PFSK-1 (cell line): Measurements from ENCODE around the gene CYP2E1.
A peak's percentile ranks its signal among the peaks of the same experiment; 100 is the strongest.

Experiments used
- FOXP2 ChIP-seq: optimal IDR thresholded peaks from 2 replicates; pipeline ENCODE3; 2011; ENCODE audit warnings: borderline replicate concordance, control low read depth, inconsistent platforms; ENCODE audit not compliant: insufficient read depth; ENCODE audit errors: extremely low read length, extremely low read depth
- POLR2AphosphoS5 ChIP-seq: IDR thresholded peaks from 2 replicates; pipeline ENCODE4 v1.6.1; 2012; ENCODE audit warnings: low read depth, mild to moderate bottlenecking, control low read depth, low read length, moderate library complexity
- SIN3A ChIP-seq: IDR thresholded peaks from 2 replicates; pipeline ENCODE4 v1.6.1; 2012; ENCODE audit warnings: mild to moderate bottlenecking, low read length, moderate library complexity, borderline replicate concordance; ENCODE audit not compliant: insufficient read depth
- TAF1 ChIP-seq: IDR thresholded peaks from 2 replicates; pipeline ENCODE4 v1.6.1; 2012; ENCODE audit warnings: low read length, control low read depth, borderline replicate concordance; ENCODE audit not compliant: insufficient read depth
- TF ChIP-seq, protein P1 (sequence below), 2 experiments: IDR thresholded peaks; 2 replicates each; pipeline versions ENCODE4 v1.6.1 to v1.8.0; 2011 to 2012; ENCODE audit warnings: low read depth in 2 of 2, low read length in 2 of 2, control low read depth in 1 of 2, inconsistent platforms in 1 of 2, mild to moderate bottlenecking in 1 of 2, moderate library complexity in 1 of 2; ENCODE audit not compliant: insufficient read depth in 1 of 2

The CYP2E1 gene

GRCh38 chr10:133511907-133512528 is 15.1 kb upstream of the CYP2E1 start:
- TF ChIP-seq TAF1 (no peak), SIN3A (no peak), FOXP2 (no peak), POLR2AphosphoS5 (no peak)
- TF ChIP-seq, protein P1, sequence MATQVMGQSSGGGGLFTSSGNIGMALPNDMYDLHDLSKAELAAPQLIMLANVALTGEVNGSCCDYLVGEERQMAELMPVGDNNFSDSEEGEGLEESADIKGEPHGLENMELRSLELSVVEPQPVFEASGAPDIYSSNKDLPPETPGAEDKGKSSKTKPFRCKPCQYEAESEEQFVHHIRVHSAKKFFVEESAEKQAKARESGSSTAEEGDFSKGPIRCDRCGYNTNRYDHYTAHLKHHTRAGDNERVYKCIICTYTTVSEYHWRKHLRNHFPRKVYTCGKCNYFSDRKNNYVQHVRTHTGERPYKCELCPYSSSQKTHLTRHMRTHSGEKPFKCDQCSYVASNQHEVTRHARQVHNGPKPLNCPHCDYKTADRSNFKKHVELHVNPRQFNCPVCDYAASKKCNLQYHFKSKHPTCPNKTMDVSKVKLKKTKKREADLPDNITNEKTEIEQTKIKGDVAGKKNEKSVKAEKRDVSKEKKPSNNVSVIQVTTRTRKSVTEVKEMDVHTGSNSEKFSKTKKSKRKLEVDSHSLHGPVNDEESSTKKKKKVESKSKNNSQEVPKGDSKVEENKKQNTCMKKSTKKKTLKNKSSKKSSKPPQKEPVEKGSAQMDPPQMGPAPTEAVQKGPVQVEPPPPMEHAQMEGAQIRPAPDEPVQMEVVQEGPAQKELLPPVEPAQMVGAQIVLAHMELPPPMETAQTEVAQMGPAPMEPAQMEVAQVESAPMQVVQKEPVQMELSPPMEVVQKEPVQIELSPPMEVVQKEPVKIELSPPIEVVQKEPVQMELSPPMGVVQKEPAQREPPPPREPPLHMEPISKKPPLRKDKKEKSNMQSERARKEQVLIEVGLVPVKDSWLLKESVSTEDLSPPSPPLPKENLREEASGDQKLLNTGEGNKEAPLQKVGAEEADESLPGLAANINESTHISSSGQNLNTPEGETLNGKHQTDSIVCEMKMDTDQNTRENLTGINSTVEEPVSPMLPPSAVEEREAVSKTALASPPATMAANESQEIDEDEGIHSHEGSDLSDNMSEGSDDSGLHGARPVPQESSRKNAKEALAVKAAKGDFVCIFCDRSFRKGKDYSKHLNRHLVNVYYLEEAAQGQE (IDR thresholded peaks at IDR 0.05; ENCODE audit: insufficient read depth in 1 of 2, low read depth in 2 of 2, low read length in 2 of 2) = no peak

DNA sequence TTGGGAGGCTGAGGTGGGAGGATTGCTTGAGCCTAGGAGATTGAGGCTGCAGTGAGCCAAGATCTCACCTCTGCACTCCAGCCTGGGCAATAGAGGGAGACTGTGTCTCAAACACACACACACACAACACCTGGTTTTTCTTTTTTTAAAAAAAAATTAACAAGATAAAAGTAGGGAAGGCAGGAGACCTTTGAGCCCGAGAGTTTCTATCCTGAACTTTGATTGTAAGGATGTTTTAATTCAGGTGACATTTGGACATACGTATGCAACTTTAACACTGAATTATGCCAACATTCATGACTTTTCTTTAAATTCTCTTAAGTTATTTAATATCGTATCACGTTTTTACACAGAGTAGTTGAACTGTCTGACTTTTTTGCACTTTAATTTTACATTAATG is 11.7 kb upstream of the CYP2E1 start:
- TF ChIP-seq TAF1 (no peak), SIN3A (no peak), FOXP2 (no peak), POLR2AphosphoS5 (no peak)
- TF ChIP-seq, protein P1 (IDR thresholded peaks at IDR 0.05; ENCODE audit: insufficient read depth in 1 of 2, low read depth in 2 of 2, low read length in 2 of 2) = no peak

- no peak for TF ChIP-seq POLR2AphosphoS5
- no peak for TF ChIP-seq TAF1
- TF ChIP-seq FOXP2 = no peak
- no peak for TF ChIP-seq SIN3A
- TF ChIP-seq, protein P1 (IDR thresholded peaks at IDR 0.05; ENCODE audit: insufficient read depth in 1 of 2, low read depth in 2 of 2, low read length in 2 of 2) = no peak
Measured at GRCh38 chr10:133516057-133516456, 11.1 kb upstream of the CYP2E1 start.

GRCh38 chr10:133520193-133520738 is 6.9 kb upstream of the CYP2E1 start:
- peak; percentile 40 for TF ChIP-seq FOXP2
- TF ChIP-seq, protein P1 (IDR thresholded peaks at IDR 0.05; ENCODE audit: insufficient read depth in 1 of 2, low read depth in 2 of 2, low read length in 2 of 2) = no peak

GRCh38 chr10:133523631-133524203 is 3.4 kb upstream of the CYP2E1 start:
- TF ChIP-seq TAF1 (no peak), SIN3A (no peak), POLR2AphosphoS5 (no peak)
- TF ChIP-seq, protein P1 (IDR thresholded peaks at IDR 0.05; ENCODE audit: insufficient read depth in 1 of 2, low read depth in 2 of 2, low read length in 2 of 2) = no peak
